ENCODE measurements around the gene DNAH8.

The DNAH8 gene

DNA sequence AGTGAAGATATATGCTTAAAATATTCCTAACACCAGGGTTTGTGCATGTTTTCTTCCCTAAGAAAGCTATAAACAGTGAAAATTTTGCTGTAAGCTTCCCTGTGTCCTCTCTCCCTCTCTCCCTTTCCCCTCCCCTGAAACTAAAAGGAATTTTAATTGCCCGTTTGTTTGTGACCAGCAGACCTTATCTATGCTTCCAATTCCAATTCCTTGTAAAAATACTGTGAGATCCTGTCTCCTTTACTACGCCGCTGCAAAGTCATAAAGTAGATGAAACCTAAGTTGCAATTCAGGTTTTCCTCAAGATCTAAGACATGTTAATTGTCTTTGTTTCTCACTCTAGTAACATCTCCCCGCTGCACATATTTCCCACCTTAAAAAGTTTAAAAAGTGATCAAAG, 82.3 kb downstream of the DNAH8 start:
- FAIRE-seq, result no peak

DNA sequence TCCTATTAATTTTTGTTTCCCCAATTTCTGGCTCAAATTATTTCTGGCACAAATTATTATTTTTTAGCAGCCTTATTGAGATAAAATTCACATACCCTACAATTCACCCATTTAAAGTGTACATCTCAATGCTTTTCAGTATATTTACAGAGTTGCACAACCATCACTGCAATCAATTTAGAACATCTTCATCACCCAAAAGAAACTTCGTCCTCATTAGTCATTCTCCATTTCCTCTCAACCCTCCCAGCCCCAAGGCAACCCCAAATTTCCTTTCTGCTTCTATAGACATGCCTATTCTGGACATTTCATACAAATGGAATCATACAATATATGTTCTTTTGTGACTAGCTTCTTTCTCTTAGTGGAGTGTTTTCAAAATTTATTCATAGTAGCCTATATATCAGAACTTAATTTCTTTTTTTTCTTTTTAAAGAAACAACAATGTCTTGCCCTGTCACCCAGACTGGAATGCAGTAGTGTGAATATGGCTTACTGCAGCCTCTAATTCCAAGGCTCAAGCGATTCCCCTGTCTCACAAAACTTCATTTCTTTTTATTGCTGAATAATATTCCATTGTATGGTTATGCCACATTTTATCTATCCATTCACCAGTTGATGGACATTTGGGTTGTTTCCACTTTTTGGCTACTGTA, 84.5 kb downstream of the DNAH8 start:
- FAIRE-seq, result no peak

GRCh38 chr6:38801305-38801704, 86.2 kb downstream of the DNAH8 start:
- FAIRE-seq, result no peak

DNA sequence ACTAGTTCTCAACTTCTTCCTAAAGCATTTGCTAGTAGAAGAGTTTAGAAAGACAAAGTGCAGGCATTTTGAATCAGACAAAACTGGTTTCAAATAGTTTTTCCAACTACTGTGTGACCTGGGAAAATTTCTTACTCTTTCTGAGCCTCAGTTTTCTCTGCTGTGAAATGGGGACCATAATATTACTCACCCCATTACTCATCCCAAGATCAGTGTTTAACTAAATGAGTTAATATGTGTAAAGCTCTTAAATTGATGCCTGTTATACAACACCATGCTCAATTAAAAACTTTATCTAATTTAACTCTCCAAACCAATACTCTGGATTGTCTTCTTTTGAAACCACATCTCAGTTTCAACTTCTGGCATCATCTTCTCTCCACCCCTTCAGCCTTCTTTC, 87.4 kb downstream of the DNAH8 start:
- FAIRE-seq, result no peak

GRCh38 chr6:38803129-38803528, 88.0 kb downstream of the DNAH8 start:
- FAIRE-seq, result no peak

- no peak for FAIRE-seq
Observed at GRCh38 chr6:38804358-38804757, 89.2 kb downstream of the DNAH8 start.

GRCh38 chr6:38805127-38805655, 90.1 kb downstream of the DNAH8 start:
- FAIRE-seq, result no peak

- FAIRE-seq, result no peak
Observed at GRCh38 chr6:38805692-38806091, 90.6 kb downstream of the DNAH8 start.

- FAIRE-seq, result no peak
Observed at GRCh38 chr6:38806271-38806670, 91.2 kb downstream of the DNAH8 start.

DNA sequence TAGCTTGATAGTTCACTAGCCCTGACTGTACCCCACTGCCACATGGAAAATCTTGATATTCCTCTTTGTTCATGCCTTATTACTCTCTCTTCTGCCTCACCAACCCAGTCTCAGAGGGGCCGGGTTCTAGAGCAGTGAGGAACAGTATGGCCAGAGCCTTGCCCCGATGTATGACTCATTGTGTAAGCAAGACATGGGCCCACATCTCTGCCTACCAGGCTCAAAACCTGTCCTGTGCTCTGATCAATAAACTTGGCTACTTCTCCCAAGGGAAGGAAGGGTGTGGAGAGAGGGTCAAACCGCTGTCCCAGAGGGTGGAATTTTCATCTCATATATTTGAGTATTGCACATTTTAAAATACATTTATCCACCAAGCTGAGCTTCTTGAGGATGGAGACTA, 91.7 kb downstream of the DNAH8 start:
- no peak for FAIRE-seq

DNA sequence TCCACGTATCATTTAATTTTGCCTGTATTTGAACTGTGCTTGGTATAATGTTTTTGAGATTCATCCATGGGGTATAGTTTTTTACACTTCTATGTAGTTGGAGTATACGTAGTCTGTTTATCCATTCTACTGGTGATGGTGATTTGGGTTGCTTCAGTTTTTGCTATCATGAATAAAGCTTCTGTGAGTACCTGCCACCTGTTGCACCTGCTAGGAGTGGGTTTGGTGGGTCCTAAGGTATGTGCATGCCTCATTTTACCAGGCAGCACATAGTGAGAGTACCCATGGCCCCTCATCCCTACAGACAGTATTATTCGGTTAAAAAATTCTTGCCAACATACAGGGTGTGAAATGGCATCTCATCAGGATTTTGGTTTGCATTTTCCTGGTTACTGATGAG, 92.9 kb downstream of the DNAH8 start:
- no peak for FAIRE-seq

- no peak for FAIRE-seq
Observed at GRCh38 chr6:38813041-38813823, 98.1 kb downstream of the DNAH8 start.

- FAIRE-seq, result no peak
Observed at GRCh38 chr6:38814761-38815160, 99.7 kb downstream of the DNAH8 start.

DNA sequence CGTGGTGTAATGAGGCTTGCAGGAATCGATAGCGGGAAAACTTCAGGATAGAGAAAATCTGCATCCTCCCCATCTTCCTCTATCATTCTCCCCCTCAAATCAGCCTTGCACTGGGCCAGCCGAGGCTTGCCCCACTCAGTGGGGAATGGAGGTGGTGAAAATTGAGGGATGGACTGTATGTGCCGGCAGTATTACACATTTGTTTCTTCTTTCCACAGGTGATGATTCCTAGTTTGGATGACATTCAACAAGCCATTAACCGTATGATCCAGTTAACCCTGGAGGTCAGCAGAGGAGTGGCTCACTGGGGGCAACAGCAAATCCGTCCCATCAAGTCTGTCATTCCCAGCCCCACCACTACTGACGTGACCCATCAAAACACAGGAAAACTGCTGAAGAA, 100.1 kb downstream of the DNAH8 start:
- FAIRE-seq, result no peak

DNA sequence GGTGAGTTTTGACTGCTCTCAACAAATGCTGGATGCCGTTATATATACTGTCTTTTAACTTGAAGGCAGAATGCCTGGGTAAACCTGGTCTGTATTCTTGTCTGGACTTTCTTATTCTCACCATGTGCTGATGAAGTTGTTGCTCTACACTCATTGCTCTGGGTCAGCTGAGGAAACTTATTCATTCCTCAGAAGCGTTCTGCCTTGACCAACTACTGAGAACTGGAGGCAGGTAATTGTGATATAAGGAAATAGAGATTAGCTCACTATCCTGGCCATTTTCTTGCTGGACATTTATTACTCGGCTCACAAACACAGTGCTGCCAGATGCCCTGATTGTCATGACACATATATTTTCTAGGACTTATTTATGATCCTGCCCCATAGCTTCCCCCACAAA, 103.6 kb downstream of the DNAH8 start:
- FAIRE-seq, result no peak

DNA sequence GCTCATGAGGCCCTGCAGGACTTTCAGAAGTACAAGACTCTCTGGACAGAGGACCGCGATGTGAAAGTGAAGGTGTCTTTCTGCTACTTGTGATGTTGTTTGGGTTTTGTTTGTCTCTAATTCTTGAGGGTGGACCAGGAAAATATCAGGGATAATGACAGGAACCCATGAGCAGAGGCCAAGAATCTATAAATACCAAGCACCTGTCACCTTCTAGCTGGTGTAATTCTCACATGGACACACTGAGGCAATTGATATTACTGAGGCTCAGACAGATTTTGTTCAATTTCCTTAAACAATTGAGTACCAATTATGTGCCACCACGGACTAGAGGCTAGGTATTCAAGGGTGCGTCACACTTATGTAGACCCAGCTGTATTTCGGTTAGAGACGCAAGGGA, 107.9 kb downstream of the DNAH8 start:
- FAIRE-seq, result no peak

- FAIRE-seq, result no peak
Observed at GRCh38 chr6:38824243-38824894, 109.3 kb downstream of the DNAH8 start.

- no peak for FAIRE-seq
Observed at GRCh38 chr6:38827024-38827423, 111.9 kb downstream of the DNAH8 start.

DNA sequence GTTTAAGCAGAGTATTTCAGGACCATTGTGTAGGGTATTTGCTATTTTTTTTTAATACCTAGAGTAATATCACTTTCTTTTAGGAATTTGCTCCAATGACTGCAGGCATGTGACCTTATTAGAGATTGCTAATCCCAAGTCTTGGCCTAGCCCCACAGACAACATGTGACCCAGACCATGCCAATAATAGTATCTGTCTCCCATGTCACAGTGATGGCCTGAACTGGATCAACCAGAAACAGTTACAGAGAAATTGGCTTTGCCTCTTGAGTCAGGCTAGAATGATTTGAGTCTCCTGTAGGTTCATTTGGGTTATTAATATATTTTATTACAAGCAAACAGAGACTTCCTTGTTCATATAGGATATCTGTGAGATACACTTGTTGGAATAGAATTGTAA, 116.8 kb downstream of the DNAH8 start:
- no peak for FAIRE-seq

DNA sequence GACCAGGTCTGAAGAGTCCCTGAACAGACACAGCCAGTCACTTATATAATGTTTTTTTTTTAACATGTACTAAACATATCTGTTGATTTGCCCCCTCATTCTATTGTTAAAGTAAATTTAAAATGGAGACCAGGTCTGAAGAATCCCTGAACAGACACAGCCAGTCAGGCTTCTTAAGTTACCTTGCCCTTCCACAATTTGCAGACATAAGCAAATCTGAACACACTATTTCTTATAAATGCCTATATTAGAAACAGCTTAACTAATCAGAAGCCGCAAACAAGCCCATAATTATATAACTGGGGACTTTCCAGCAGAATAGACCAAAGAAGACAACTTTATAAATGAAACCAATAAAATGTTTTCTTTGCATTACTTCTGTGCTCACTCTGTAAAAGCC, 118.2 kb downstream of the DNAH8 start:
- no peak for FAIRE-seq

DNA sequence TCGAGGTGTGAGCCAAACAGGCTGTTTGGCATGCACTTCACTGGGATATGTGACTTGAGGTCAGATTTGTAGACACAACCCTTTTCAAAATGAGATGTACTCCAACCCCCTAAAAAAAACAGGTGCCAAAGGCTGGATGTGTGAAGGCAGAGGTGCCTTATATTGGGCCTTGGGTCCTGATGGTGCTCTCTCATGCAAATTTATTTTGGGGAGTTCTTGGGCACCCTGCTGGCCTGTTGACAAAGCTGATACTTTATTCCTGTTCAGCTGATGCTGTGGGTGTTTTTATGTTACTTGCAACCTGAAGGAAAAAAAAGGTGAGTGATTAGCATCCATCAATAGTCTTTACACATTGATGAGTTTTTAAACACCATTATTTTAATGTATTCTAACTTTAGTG, 121.5 kb downstream of the DNAH8 start:
- no peak for FAIRE-seq

DNA sequence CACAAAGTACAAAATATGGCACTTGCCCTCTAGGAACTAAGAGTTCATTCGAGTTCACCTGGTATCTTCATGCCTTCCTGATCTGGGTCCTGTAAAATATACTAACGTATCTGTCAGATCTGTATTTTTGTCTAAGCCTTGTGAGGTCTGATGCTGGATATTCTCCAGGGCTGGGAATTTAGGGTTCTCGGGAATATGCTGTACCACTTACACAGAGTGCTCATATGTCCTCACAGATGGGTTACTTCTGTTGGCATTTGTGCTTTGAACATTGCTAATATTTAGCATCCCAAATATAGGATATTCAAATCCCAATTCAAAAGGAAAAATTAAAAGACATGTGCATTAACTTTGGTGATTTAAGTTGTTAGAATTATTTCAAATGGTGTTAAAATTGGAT, 122.0 kb downstream of the DNAH8 start:
- FAIRE-seq, result no peak

GRCh38 chr6:38843798-38844197, 128.7 kb downstream of the DNAH8 start:
- no peak for FAIRE-seq

DNA sequence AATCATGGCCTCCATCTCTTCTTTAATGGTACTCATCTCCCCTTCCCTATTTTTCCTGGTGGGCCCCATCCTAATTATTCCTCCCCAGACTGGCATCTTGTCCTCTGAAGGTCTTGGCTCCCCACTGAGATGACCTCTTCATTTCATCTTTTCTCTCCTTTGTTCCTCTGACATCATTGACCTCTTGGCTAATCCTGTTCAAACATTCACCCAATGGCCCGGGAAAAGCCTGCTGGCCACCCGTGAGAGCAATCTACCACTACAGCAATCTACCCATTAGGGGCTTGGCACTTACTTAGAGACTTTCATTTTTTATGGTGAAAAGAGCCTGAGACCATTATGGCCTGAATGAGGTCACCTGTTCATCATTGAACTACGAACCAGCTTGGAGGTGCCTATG, 130.8 kb downstream of the DNAH8 start:
- FAIRE-seq, result no peak

Data from islet of Langerhans (tissue), 1 donor.